ENCODE measurements around the gene RAB11FIP4. TPM values are rescaled to one million over a fixed set of nuclear protein-coding genes. Genes with fewer than 3 reads are reported as not detected.

The RAB11FIP4 gene
- total and polyA plus RNA-seq, 2 experiments from 2014 or later = 8.8 to 23.4 TPM

DNA sequence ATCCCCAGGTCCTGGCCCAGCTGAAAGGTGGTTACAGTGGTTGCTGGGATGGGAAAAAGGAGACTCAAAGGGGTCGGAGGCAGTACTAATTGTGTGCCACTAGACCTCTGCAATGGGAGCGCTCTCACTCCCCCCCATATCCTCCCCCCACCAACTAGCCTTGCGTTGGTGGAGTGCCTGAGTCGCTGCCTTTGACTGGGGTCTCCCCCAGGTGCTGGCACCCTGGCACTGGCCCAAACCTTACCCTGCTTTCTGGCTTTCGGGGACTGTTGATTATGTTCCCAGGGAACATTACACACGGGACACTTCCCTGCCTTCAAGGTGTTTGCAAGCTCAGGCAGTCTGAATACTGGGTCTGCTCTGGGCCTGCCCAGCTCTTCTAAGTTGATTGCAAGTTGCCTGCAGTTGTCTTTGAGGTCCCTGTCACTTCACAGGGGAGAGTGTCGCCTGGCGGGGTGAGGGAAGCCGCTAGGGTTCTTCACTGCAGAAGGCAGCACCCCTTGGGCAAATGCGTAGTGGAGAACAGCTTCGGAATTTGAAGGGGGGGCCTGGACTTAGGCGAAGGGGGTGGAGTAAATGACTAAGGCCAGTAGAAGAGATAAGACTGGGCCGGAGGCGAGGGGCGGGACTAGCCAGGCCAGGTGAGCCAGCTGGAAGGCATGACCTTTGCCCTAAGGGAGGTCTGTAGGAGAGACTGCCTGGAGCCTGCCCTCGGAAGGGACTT is 98.0 kb downstream of the RAB11FIP4 start:
- H3K27ac ChIP-seq = no peak overlapping the region
- TF ChIP-seq, protein P1, sequence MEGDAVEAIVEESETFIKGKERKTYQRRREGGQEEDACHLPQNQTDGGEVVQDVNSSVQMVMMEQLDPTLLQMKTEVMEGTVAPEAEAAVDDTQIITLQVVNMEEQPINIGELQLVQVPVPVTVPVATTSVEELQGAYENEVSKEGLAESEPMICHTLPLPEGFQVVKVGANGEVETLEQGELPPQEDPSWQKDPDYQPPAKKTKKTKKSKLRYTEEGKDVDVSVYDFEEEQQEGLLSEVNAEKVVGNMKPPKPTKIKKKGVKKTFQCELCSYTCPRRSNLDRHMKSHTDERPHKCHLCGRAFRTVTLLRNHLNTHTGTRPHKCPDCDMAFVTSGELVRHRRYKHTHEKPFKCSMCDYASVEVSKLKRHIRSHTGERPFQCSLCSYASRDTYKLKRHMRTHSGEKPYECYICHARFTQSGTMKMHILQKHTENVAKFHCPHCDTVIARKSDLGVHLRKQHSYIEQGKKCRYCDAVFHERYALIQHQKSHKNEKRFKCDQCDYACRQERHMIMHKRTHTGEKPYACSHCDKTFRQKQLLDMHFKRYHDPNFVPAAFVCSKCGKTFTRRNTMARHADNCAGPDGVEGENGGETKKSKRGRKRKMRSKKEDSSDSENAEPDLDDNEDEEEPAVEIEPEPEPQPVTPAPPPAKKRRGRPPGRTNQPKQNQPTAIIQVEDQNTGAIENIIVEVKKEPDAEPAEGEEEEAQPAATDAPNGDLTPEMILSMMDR (IDR thresholded peaks at IDR 0.05; ENCODE audit: low read depth, low read length) = no peak
- no peaks in the 10 kb centered on the region for H3K9me3 ChIP-seq (ENCODE audit: low read depth)
- peaks cover 14% of the 10 kb centered on the region for H3K4me1 ChIP-seq (ENCODE audit: low read depth)
- DNase-seq (ENCODE audit: low read depth in 1 of 2, low spot score in 1 of 2) = no peak
- H3K27me3 ChIP-seq = no peaks in the 10 kb centered on the region
- H3K4me3 ChIP-seq = no peak overlapping the region
- H3K36me3 ChIP-seq = no peaks in the 10 kb centered on the region

DNA sequence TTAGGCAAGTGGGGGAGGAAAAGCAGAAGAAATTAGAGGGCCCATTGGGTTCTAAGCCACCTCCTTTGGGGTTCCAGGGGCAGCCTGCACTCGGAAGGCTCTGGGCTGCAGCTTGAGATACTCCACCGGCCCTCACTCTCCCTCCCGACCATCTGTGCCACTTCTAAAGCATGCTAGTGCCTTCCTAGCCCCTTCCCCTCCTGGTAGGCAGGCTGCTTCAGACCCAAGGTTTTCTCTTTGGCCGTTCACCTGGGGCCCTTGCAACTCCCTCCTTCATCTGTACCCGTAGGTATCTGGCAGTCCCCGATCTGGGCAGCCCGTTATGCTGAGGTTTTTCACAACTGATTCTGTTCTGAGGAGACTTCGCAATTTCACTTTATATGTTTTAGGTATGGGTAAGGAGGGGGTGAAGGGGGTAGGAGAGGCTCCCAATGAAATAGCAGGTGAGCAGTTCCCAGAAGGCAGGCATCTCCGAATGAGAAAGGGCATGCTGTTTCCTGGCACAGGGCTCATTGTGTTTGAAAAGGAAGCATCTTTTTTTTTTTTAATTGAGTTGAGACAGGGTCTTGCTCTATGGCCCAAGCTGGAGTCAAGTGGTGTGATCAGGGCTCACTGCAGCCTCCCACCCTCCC is 98.7 kb downstream of the RAB11FIP4 start:
- TF ChIP-seq, protein P1 (IDR thresholded peaks at IDR 0.05; ENCODE audit: low read depth, low read length) = no peak

DNA sequence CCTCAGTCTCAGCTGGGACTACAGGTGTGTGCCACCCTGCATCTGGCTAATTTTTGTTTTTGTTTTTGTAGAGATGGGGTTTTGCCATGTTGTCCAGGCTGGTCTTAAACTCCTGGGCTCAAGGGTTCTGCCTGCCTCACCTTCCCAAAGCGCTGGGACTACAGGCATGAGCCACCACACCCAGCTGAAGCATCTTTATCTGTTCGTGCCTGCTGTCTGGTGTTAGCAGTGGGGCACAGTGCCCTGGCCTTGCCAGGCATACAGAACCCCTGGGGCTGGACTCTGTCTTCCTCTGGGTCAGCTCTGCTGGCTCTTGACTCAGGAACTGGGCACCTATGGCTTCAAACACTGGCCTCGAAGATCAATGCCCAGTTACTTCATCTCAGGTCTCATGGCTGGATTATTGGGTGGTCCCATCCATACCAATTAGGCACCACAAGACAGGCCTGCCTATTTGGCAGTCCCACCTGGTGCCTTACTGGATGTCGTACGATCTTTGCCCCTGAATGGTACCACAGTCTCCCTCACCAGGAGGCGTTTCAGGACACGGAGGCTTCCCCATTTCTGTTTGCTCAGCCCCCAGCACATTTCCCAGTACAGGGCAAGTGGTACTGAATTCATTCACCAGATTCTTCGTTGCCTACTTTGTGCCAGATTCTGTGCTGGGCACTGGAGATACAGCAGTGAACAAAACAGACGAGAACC is 99.3 kb downstream of the RAB11FIP4 start:
- no peaks in the 10 kb centered on the region for H3K36me3 ChIP-seq
- no peaks in the 10 kb centered on the region for H3K27me3 ChIP-seq
- no peak overlapping the region for H3K27ac ChIP-seq
- peaks cover 14% of the 10 kb centered on the region for H3K4me1 ChIP-seq (ENCODE audit: low read depth)
- no peak overlapping the region for H3K4me3 ChIP-seq
- DNase-seq (ENCODE audit: low read depth in 1 of 2, low spot score in 1 of 2) = no peak
- TF ChIP-seq, protein P1 (IDR thresholded peaks at IDR 0.05; ENCODE audit: low read depth, low read length) = no peak
- no peaks in the 10 kb centered on the region for H3K9me3 ChIP-seq (ENCODE audit: low read depth)

More for the DNA sequence above, 98.7 kb downstream of the RAB11FIP4 start:
- H3K4me3 ChIP-seq = no peak overlapping the region
- no peaks in the 10 kb centered on the region for H3K36me3 ChIP-seq
- no peak overlapping the region for H3K27ac ChIP-seq
- DNase-seq (ENCODE audit: low read depth in 1 of 2, low spot score in 1 of 2) = no peak
- H3K4me1 ChIP-seq (ENCODE audit: low read depth) = peaks cover 14% of the 10 kb centered on the region
- H3K27me3 ChIP-seq = no peaks in the 10 kb centered on the region
- no peaks in the 10 kb centered on the region for H3K9me3 ChIP-seq (ENCODE audit: low read depth)

DNA sequence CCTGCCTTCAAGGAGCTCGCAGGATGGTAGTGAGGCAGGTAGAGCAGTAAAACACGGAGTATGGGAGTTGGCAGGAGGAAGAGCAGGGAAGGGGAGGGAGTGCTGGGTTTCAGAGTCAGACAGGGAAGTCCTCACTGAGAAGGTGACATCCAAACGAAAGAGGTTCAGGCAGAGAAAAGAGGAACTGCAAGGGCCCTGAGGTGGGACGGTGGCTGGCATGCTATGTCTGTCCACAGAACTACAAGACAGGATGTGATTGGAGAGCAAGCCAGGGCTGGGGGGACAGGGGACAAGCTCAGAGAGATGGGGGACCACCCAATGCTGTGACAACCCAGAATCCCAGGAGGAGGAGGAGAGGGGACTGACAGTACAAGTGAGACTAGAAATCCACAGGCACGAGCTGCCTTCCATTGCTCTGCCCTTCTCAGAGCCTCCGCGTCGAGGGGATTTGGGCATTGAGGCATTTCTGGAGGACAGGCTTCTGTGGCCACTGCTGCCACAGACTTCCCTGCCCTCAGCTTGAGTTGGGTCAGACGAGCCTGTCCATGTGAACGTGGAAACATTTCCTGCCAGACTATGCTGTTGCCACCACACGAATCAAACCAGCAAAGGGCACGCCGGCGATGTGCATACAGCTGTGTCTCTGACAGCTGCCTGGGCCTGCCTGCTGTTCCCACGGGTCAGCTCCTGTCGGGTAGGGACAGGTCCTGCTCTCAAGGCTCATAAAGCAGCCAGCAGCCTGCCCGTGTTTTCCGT is 100.1 kb downstream of the RAB11FIP4 start:
- Histone ChIP-seq H3K9me3 (ENCODE audit: low read depth) (no peaks in the 10 kb centered on the region), H3K4me3 (no peak overlapping the region), H3K27me3 (no peaks in the 10 kb centered on the region), H3K27ac (no peak overlapping the region), H3K4me1 (ENCODE audit: low read depth) (peaks cover 14% of the 10 kb centered on the region), H3K36me3 (no peaks in the 10 kb centered on the region)
- no peak for DNase-seq (ENCODE audit: low read depth in 1 of 2, low spot score in 1 of 2)
- TF ChIP-seq, protein P1 (IDR thresholded peaks at IDR 0.05; ENCODE audit: low read depth, low read length) = no peak

DNA sequence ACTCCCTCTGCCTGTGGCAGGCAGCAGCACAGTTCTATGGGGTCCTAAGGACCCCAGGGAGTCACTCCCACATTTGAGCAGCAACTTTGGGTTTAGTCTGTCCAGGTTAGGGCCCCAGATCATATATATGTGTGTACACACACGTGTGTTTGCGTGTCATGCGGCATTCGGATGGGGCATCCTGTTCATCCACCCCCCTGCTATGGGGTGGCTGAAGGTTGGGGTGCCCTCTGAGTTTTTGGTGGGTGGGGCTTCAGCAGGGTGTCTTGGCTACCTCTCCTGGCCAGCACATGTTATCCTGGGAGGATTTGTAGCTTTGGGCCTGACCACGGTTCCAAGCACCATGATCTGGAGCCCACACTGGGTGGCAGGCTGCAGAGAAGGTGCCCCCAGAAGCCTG is 100.7 kb downstream of the RAB11FIP4 start:
- H3K36me3 ChIP-seq = no peaks in the 10 kb centered on the region
- no peak overlapping the region for H3K27ac ChIP-seq
- no peaks in the 10 kb centered on the region for H3K27me3 ChIP-seq
- no peak overlapping the region for H3K4me3 ChIP-seq
- DNase-seq (ENCODE audit: low read depth in 1 of 2, low spot score in 1 of 2) = no peak
- H3K9me3 ChIP-seq (ENCODE audit: low read depth) = no peaks in the 10 kb centered on the region
- TF ChIP-seq, protein P1 (IDR thresholded peaks at IDR 0.05; ENCODE audit: low read depth, low read length) = no peak
- H3K4me1 ChIP-seq (ENCODE audit: low read depth) = peaks cover 14% of the 10 kb centered on the region

Data from cardiac muscle cell (in vitro differentiated cells and primary cell).